Activated naive CD4-positive, alpha-beta T cell treated with anti-CD3 and anti-CD28 coated beads, Interleukin-2, amount 50 U/mL, for 24 hours (primary cell): ENCODE data around the gene MTG2.

Experiments
- H3K27ac Mint-ChIP-seq: one replicate; pipeline ENCODE4 v1.8.0; 2021; ENCODE audit warnings: mild to moderate bottlenecking, mixed read lengths
- H3K27me3 Mint-ChIP-seq: one replicate; pipeline ENCODE4 v1.8.0; 2021; ENCODE audit warnings: mixed read lengths
- H3K36me3 Mint-ChIP-seq: one replicate; pipeline ENCODE4 v1.8.0; 2021; ENCODE audit warnings: mixed read lengths
- H3K4me1 Mint-ChIP-seq: one replicate; pipeline ENCODE4 v1.8.0; 2021; ENCODE audit warnings: mixed read lengths
- H3K4me3 Mint-ChIP-seq: one replicate; pipeline ENCODE4 v1.8.0; 2021; ENCODE audit warnings: mild to moderate bottlenecking, mixed read lengths
- H3K9me3 Mint-ChIP-seq: one replicate; pipeline ENCODE4 v1.8.0; 2021; ENCODE audit warnings: mixed read lengths

MTG2 gene

DNA sequence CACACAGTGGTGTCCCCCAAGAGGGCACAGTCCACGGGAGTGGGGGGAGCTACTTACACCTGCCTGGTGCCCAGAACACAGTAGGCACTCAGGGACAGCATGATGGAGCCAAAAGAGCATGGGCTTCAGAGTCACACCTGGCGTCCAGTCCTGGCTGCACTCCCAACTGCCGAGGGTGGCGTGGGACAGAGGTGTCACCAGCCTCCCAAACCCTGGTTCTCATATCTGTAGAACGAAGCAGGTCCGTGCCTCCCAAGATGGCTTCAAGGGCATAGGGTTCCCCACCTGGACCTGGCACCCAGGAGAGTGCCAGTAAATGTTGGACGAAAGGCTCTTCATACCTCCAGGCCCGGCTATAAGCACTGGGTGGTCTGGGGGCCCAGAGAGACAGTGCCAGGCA is 28.4 kb downstream of the MTG2 start:
- H3K9me3 Mint-ChIP-seq: no peaks in the 10 kb centered on the region
- H3K36me3 Mint-ChIP-seq: no peaks in the 10 kb centered on the region
- H3K27ac Mint-ChIP-seq: no peak overlapping the region
- no peak overlapping the region for H3K4me3 Mint-ChIP-seq
- H3K27me3 Mint-ChIP-seq: peaks cover 6% of the 10 kb centered on the region
- H3K4me1 Mint-ChIP-seq: no peaks in the 10 kb centered on the region

DNA sequence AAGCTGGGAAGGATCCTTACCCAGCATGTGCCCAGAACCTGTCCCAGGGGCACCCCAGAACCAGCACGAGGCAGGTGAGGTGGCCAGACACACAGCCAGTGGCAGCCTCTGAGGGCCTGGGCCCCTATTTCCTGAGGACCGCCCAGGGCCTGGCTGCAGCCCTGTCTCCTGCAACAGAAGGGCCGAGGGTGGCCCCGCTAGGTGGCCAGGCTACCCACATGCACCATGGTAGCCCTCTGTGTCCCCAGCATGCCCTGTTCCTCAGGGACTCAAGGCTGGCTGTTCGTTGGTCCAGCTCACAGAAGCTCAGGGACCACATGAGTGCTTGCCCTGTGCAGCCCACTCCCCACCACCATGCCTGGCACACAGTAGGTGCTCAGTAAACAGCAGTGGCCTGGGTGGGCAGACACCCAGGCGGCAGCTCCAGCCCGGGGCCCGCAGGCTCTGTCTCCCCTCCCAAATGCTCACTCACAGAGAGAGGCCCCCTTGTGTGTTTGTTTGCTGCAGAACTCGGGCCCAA is 29.0 kb downstream of the MTG2 start:
- H3K4me1 Mint-ChIP-seq: no peaks in the 10 kb centered on the region
- no peak overlapping the region for H3K4me3 Mint-ChIP-seq
- H3K9me3 Mint-ChIP-seq: no peaks in the 10 kb centered on the region
- H3K27me3 Mint-ChIP-seq: peaks cover 6% of the 10 kb centered on the region
- no peaks in the 10 kb centered on the region for H3K36me3 Mint-ChIP-seq
- no peak overlapping the region for H3K27ac Mint-ChIP-seq

DNA sequence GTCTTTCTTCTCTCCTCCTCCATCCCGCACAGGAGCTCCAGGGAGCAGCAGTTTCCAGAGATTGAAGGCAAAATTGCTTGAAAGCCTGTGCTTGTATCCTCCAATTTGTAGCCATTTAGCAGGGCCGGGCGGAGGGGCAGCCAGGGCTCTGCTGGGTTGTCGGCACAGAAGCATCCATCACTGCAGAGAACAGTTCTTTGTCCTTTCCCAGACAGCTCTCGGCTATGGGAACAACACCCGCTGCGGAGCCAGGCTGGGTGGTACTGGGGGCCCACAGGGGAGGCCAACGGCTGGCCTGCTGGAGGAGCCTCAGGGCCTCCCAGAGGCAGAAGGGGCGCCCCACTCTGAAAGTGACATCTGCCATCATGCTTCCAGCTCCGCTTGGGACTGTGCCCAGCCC is 29.5 kb downstream of the MTG2 start:
- H3K27me3 Mint-ChIP-seq: peaks cover 6% of the 10 kb centered on the region
- H3K27ac Mint-ChIP-seq: no peak overlapping the region
- H3K4me3 Mint-ChIP-seq: no peak overlapping the region
- H3K4me1 Mint-ChIP-seq: no peaks in the 10 kb centered on the region
- H3K9me3 Mint-ChIP-seq: no peaks in the 10 kb centered on the region
- H3K36me3 Mint-ChIP-seq: no peaks in the 10 kb centered on the region

DNA sequence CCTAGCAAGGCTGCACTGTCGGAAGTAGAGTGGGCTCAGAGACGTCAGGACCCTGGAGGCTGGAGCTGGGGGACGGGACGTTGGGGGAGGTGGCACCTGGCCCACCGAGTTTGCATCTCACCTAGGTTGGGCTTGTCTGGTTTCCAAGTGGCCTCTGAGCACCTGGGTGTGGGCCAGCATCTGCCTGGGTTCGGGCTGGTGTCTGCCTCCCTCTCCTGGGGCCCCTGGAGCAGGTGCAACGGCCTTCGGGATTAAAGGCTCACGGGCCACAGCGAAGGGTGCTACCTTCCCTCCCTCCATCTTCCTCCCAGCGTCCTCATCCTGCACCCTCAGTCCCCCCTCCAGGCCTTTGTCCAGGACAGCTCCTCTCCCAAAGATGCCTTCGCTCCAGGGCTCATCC is 31.2 kb downstream of the MTG2 start:
- Mint-ChIP-seq H3K27ac (no peak overlapping the region), H3K9me3 (no peaks in the 10 kb centered on the region), H3K36me3 (no peaks in the 10 kb centered on the region), H3K4me3 (no peak overlapping the region), H3K4me1 (no peaks in the 10 kb centered on the region), H3K27me3 (peaks cover 12% of the 10 kb centered on the region)

DNA sequence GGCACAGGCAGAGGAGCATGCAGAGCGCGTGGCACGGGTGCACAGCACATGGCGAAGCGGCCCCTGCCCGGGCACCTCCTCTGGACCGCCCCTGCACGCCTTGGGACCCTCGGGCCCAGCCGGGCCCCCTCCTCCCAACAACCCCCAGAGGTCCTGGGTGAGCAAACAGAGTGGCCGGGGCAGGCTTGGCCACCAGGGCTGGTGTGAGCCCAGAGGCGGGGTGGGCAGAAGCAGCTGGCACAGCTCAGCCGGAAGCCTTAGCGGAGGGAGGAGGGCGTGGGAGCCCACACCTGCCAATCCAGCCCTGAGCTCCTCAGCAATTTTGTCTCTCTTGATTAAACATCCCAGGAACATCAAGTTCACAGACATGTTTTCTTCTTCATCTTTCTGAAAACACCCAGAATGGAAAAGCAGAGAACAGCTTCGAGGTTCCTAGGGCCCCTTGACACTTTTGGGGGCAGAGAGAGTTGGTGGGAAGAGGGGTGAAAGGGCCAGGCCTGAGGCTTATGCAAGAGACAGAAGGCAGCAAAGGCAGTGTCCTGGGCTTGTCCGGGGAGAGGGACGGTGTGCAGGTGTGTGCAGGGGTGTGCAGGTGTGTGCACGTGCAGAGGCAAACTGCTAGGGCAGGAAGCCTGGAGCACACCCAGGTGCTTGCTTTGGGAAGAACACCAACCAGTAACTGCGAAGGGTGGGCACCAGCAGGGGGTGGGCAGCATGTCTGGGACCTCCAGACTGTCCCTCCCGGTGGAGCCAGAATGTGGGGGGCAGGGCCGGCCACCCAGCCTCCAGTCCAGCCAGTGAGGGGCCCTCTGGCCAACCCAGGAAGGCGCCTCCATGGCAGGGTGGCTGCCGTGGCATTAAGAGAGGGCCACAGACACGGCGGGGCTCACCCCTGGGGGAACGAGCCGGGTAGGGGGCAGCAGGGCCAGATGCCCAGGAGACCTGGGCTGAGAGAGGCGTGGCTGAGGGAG is 32.5 kb downstream of the MTG2 start:
- Mint-ChIP-seq H3K27me3 (peaks cover 14% of the 10 kb centered on the region), H3K27ac (peak overlapping the region; percentile 41), H3K4me3 (no peak overlapping the region), H3K4me1 (no peaks in the 10 kb centered on the region), H3K9me3 (no peaks in the 10 kb centered on the region), H3K36me3 (no peaks in the 10 kb centered on the region)

- H3K4me1 Mint-ChIP-seq: no peaks in the 10 kb centered on the region
- peaks cover 17% of the 10 kb centered on the region for H3K27me3 Mint-ChIP-seq
These were observed 33.3 kb downstream of the MTG2 start for GRCh38 chr20:62215991-62216635.

DNA sequence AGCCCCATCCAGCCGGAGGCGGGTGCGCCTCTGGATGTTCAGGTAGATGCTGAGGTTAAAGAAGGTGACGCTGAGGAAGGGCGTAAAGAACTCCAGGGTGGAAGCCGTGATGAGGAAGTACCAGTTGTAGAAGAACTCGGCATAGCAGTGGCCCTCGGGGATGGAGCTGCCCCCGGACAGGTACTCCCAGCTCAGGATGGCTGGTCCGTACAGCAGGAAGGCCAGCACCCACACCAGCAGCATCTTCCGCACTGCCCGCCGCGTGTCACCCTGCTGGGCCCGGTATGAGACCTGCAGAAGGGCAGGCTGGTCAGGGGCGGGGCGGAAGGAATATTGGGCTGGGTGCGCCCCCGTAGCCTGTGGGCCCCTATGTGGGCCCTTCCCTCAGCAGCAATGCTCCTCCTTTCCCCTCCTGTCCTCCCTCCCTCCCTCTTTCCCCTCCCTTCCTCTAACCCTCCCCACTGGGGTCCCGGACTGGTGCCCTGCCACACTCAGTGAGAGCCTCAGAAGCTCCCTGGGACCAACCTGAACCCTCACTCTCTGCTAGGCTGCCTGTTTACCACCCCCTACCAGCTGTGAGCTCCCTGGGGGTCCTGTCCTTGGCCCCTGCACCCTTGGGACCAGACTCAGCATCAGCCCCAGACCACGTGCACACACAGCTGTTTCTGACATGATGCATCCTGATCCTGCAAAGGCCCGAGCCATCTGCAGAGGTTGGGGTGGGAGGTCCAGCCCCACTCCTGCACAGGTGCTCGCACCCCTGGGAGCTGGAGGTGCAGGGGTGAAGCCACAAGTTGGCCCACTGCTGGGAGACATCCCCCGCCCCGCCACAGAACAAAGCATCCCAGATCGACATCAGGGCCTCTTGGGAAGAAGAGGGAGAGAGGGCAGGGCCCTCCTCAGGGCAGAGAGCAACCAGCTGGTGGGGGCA is 34.1 kb downstream of the MTG2 start:
- H3K4me3 Mint-ChIP-seq: no peak overlapping the region

More at GRCh38 chr20:62215991-62216635, 33.3 kb downstream of the MTG2 start:
- no peak overlapping the region for H3K4me3 Mint-ChIP-seq
- no peaks in the 10 kb centered on the region for H3K9me3 Mint-ChIP-seq
- H3K36me3 Mint-ChIP-seq: no peaks in the 10 kb centered on the region
- peak overlapping the region; percentile 41 for H3K27ac Mint-ChIP-seq

GRCh38 chr20:62217913-62218773 is 35.3 kb downstream of the MTG2 start:
- H3K27ac Mint-ChIP-seq: no peak overlapping the region
- H3K4me1 Mint-ChIP-seq: no peaks in the 10 kb centered on the region
- no peak overlapping the region for H3K4me3 Mint-ChIP-seq
- H3K9me3 Mint-ChIP-seq: no peaks in the 10 kb centered on the region
- H3K36me3 Mint-ChIP-seq: no peaks in the 10 kb centered on the region
- H3K27me3 Mint-ChIP-seq: peaks cover 15% of the 10 kb centered on the region

More for the DNA sequence above, 34.1 kb downstream of the MTG2 start:
- no peaks in the 10 kb centered on the region for H3K9me3 Mint-ChIP-seq
- H3K27ac Mint-ChIP-seq: no peak overlapping the region
- H3K36me3 Mint-ChIP-seq: no peaks in the 10 kb centered on the region
- no peaks in the 10 kb centered on the region for H3K4me1 Mint-ChIP-seq
- H3K27me3 Mint-ChIP-seq: peaks cover 18% of the 10 kb centered on the region

- peak overlapping the region; percentile 59 for H3K4me3 Mint-ChIP-seq
- H3K36me3 Mint-ChIP-seq: no peaks in the 10 kb centered on the region
- H3K4me1 Mint-ChIP-seq: no peaks in the 10 kb centered on the region
- no peaks in the 10 kb centered on the region for H3K9me3 Mint-ChIP-seq
- H3K27me3 Mint-ChIP-seq: peaks cover 14% of the 10 kb centered on the region
- no peak overlapping the region for H3K27ac Mint-ChIP-seq
These were observed 36.5 kb downstream of the MTG2 start for GRCh38 chr20:62219101-62219991.

DNA sequence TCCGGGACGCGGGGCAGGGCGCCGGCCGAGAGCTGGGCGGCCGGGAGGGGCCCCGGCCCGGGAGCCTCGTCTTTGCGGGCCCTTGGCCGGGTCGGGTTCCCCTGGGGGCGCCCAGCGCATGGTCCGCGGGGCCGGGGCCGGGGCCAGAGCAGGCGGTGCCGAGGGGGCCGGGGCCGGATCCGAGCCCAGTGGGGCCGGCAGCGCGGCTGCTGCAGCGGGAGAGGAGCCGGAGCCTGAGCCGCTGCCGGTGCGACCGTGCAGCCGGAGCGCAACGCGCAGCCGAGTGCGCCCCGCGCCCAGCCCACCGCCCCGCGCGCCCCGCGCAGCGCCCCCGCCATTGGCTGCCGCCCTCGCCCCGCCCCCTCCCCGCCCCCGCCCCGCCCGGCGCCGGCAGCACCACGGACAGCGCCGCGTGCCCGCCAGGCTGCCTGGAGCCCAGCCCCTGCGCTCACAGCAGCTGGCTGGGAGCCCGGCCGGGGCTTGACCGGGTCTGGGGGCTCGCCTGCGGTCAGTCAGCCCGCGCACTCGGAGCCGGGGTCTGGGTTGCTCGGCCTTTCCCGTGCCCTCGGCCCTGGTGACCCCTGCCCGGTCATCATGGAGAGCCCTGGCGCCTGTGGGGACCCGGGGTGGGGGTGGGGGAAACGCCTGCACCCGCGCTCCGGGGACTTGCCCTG is 37.3 kb downstream of the MTG2 start, which contains the start of gene HRH3:
Gene HRH3 (minus strand): TSS at position 287 of the 674 bp plus-strand sequence. CDS start 308 bp downstream, outside the sequence.
- Mint-ChIP-seq H3K27ac (no peak within 1 kb of the TSS), H3K9me3 (no peaks in the 10 kb centered on the region), H3K4me1 (no peaks in the 10 kb centered on the region), H3K4me3 (peak within 1 kb of the TSS; percentile 59), H3K36me3 (no peaks in the 10 kb centered on the region), H3K27me3 (peaks cover 20% of the 10 kb centered on the region)

GRCh38 chr20:62220666-62221568 is 38.1 kb downstream of the MTG2 start:
- Mint-ChIP-seq H3K27me3 (peaks cover 18% of the 10 kb centered on the region), H3K9me3 (no peaks in the 10 kb centered on the region), H3K36me3 (no peaks in the 10 kb centered on the region), H3K4me3 (no peak overlapping the region), H3K4me1 (no peaks in the 10 kb centered on the region), H3K27ac (no peak overlapping the region)

DNA sequence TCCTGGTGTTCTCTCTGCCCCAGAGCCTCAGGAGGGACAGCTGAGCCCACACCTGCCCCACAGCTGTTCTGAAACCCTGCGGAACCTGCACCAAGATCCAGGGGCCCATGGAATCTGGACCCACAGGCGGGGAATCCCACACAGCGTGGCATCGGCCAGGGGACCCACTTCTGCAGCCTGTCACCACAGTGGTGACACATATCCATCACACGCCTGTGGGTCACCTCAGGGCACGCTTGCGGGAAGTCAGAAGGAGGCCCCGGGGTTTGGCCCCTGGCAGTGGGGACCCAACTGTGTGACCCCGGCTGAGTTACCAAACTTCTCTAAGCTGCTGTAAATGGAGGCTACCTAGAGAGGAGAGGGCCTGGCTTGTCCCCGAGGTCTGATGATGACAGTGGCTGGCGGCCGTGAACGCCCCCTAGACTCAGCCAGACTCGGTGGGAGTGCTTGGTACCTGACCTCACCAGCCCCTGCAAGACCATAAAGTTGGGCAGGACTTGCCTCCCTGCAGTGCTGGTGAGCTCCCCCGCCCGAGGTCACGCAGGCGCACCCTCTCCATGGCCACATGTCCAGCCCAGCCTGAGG is 39.5 kb downstream of the MTG2 start:
- no peak overlapping the region for H3K27ac Mint-ChIP-seq
- no peak overlapping the region for H3K4me3 Mint-ChIP-seq
- H3K36me3 Mint-ChIP-seq: no peaks in the 10 kb centered on the region
- no peaks in the 10 kb centered on the region for H3K9me3 Mint-ChIP-seq
- peaks cover 20% of the 10 kb centered on the region for H3K27me3 Mint-ChIP-seq
- no peaks in the 10 kb centered on the region for H3K4me1 Mint-ChIP-seq
